H9 (cell line): ENCODE measurements around the gene GRID2IP. TPM values are rescaled to one million over a fixed set of nuclear protein-coding genes. Genes with fewer than 3 reads are reported as not detected.
"Not testable (repeated sequence)": the region's sequence is repeated elsewhere in the genome, so short reads cannot be mapped to it uniquely, and the experiment has no call there.

ENCODE experiments used
- DNase-seq: peaks from one replicate; pipeline ENCODE4 v3.0.0-alpha.2; 2017
- H2AFZ ChIP-seq: one replicate; pipeline ENCODE4 v1.6.1; 2013; ENCODE audit warnings: mild to moderate bottlenecking, low read length, control low read depth, moderate library complexity
- H2AK5ac ChIP-seq: 2 replicates; pipeline ENCODE4 v1.6.1; 2013; ENCODE audit warnings: low read length, control low read depth, mixed read lengths; ENCODE audit not compliant: insufficient read length
- H2BK120ac ChIP-seq: one replicate; pipeline ENCODE4 v1.6.1; 2013; ENCODE audit warnings: low read depth, mild to moderate bottlenecking, low read length, control low read depth, inconsistent platforms; ENCODE audit not compliant: poor library complexity, severe bottlenecking
- H2BK12ac ChIP-seq: 2 replicates; pipeline ENCODE4 v1.6.1; 2013; ENCODE audit warnings: low read length, control low read depth, mixed read lengths, low read depth; ENCODE audit not compliant: insufficient read length
- H2BK15ac ChIP-seq: 2 replicates; pipeline ENCODE4 v1.6.1; 2013; ENCODE audit warnings: low read depth, low read length, control low read depth
- H2BK20ac ChIP-seq: one replicate; pipeline ENCODE4 v1.6.1; 2013; ENCODE audit warnings: low read depth, mild to moderate bottlenecking, low read length, control low read depth, inconsistent platforms; ENCODE audit not compliant: poor library complexity, severe bottlenecking
- H2BK5ac ChIP-seq: 2 replicates; pipeline ENCODE4 v1.6.1; 2013; ENCODE audit warnings: low read length, control low read depth, mixed read lengths; ENCODE audit not compliant: insufficient read length
- H3K14ac ChIP-seq: 2 replicates; pipeline ENCODE4 v1.6.1; 2013; ENCODE audit warnings: low read length, control low read depth; ENCODE audit not compliant: insufficient read depth
- H3K18ac ChIP-seq: 2 replicates; pipeline ENCODE4 v1.6.1; 2013; ENCODE audit warnings: low read depth, mild to moderate bottlenecking, mixed read lengths, low read length, control low read depth; ENCODE audit not compliant: insufficient read length
- H3K23ac ChIP-seq: 2 replicates; pipeline ENCODE4 v1.6.1; 2013; ENCODE audit warnings: low read length, control low read depth, mixed read lengths, low read depth; ENCODE audit not compliant: insufficient read length
- H3K23me2 ChIP-seq: 2 replicates; pipeline ENCODE4 v1.6.1; 2013; ENCODE audit warnings: low read depth, mild to moderate bottlenecking, mixed read lengths, low read length, control low read depth; ENCODE audit not compliant: insufficient read length, poor library complexity, severe bottlenecking
- H3K27ac ChIP-seq: 2 replicates; pipeline ENCODE4 v1.5.1; 2013; ENCODE audit warnings: low read length, control low read depth, mixed read lengths, low read depth; ENCODE audit not compliant: insufficient read length
- H3K27me3 ChIP-seq: 2 replicates; pipeline ENCODE4 v1.6.1; 2013; ENCODE audit warnings: low read length, control low read depth, inconsistent platforms; ENCODE audit not compliant: insufficient read depth
- H3K4ac ChIP-seq: 2 replicates; pipeline ENCODE4 v1.6.1; 2013; ENCODE audit warnings: low read depth, mild to moderate bottlenecking, control low read depth, inconsistent platforms, low read length, moderate library complexity
- H3K4me1 ChIP-seq: 2 replicates; pipeline ENCODE4 v1.6.1; 2013; ENCODE audit warnings: low read length, control low read depth, inconsistent platforms; ENCODE audit not compliant: insufficient read depth
- H3K4me2 ChIP-seq: 2 replicates; pipeline ENCODE4 v1.6.1; 2013; ENCODE audit warnings: low read length, control low read depth, mixed read lengths; ENCODE audit not compliant: insufficient read length, insufficient read depth
- H3K56ac ChIP-seq: 2 replicates; pipeline ENCODE4 v1.6.1; 2013; ENCODE audit warnings: low read depth, mild to moderate bottlenecking, mixed read lengths, low read length, control low read depth; ENCODE audit not compliant: insufficient read length
- H3K79me1 ChIP-seq: 2 replicates; pipeline ENCODE4 v1.6.1; 2013; ENCODE audit warnings: low read depth, mild to moderate bottlenecking, moderate library complexity, low read length, control low read depth, inconsistent platforms; ENCODE audit not compliant: insufficient read depth, poor library complexity, severe bottlenecking
- H3K79me2 ChIP-seq: 2 replicates; pipeline ENCODE4 v1.6.1; 2013; ENCODE audit warnings: low read length, control low read depth, inconsistent platforms; ENCODE audit not compliant: insufficient read depth
- H3K9ac ChIP-seq: 2 replicates; pipeline ENCODE4 v1.6.1; 2013; ENCODE audit warnings: low read length, control low read depth, mixed read lengths; ENCODE audit not compliant: insufficient read length; ENCODE audit errors: extremely low read depth
- H3K9me3 ChIP-seq: one replicate; pipeline ENCODE4 v1.6.1; 2013; ENCODE audit warnings: low read depth, low read length, inconsistent platforms; ENCODE audit not compliant: control insufficient read depth
- H3T11ph ChIP-seq: one replicate; pipeline ENCODE4 v1.6.1; 2013; ENCODE audit warnings: mild to moderate bottlenecking, low read length, control low read depth, inconsistent platforms
- H4K20me1 ChIP-seq: one replicate; pipeline ENCODE4 v1.6.1; 2013; ENCODE audit not compliant: control insufficient read depth, insufficient read length, insufficient read depth
- H4K5ac ChIP-seq: 2 replicates; pipeline ENCODE4 v1.6.1; 2013; ENCODE audit warnings: low read depth, mild to moderate bottlenecking, mixed read lengths, low read length, control low read depth; ENCODE audit not compliant: insufficient read length
- H4K8ac ChIP-seq: replicated peaks from 2 replicates; pipeline ENCODE4 v1.6.1; 2013; ENCODE audit warnings: low read length, control low read depth, mixed read lengths, low read depth; ENCODE audit not compliant: insufficient read length
- H4K91ac ChIP-seq: 2 replicates; pipeline ENCODE4 v1.6.1; 2013; ENCODE audit warnings: low read depth, mild to moderate bottlenecking, moderate library complexity, mixed read lengths, low read length, control low read depth; ENCODE audit not compliant: insufficient read length
- H3K27ac Mint-ChIP-seq, 3 experiments: 2 replicates in 2 of 3; 3 replicates in 1 of 3; pipeline ENCODE4 v1.8.0; 2020 to 2021; ENCODE audit warnings: mixed read lengths in 3 of 3, mild to moderate bottlenecking in 1 of 3, moderate library complexity in 1 of 3
- H3K27me3 Mint-ChIP-seq: 2 replicates; pipeline ENCODE4 v1.8.0; 2021; ENCODE audit warnings: low read depth, mild to moderate bottlenecking, moderate library complexity, mixed read lengths
- H3K36me3 Mint-ChIP-seq, 3 experiments: 2 replicates in 2 of 3; 3 replicates in 1 of 3; pipeline ENCODE4 v1.8.0; 2020 to 2021; ENCODE audit warnings: low read depth in 3 of 3, mixed read lengths in 3 of 3; ENCODE audit not compliant: insufficient read depth in 1 of 3
- H3K4me1 Mint-ChIP-seq, 2 experiments: 2 replicates each; pipeline ENCODE4 v1.8.0; 2020; ENCODE audit warnings: mixed read lengths in 2 of 2
- H3K4me3 Mint-ChIP-seq, 2 experiments: 2 replicates in 1 of 2; 3 replicates in 1 of 2; pipeline ENCODE4 v1.8.0; 2020 to 2021; ENCODE audit warnings: mild to moderate bottlenecking in 2 of 2, mixed read lengths in 2 of 2, moderate library complexity in 1 of 2
- H3K9me3 Mint-ChIP-seq, 2 experiments: 2 replicates in 1 of 2; 3 replicates in 1 of 2; pipeline ENCODE4 v1.8.0; 2020; ENCODE audit warnings: mild to moderate bottlenecking in 2 of 2, mixed read lengths in 2 of 2, moderate library complexity in 1 of 2
- WGBS: extraction: QIAGEN DNeasy Blood & Tissue Kit; methylation state at CpG from one replicate; pipeline ENCODE4 v1.1.7; 2013; ENCODE audit warnings: missing lambda C conversion rate, low lambda C conversion rate, mixed read lengths; ENCODE audit not compliant: insufficient read length; ENCODE audit errors: extremely low coverage; 5-methylcytosine and 5-hydroxymethylcytosine counted together
- total RNA-seq: library from RNA; stranded (reverse); gene quantifications from 2 replicates; pipeline ENCODE4 v1.2.1, GENCODE V29; 2021
- TF ChIP-seq, protein P1 (sequence below): fragments of 200-600 bp; sonication (generic); conservative IDR thresholded peaks from 3 replicates; pipeline ENCODE4 v1.8.0; 2021; ENCODE audit warnings: antibody characterized with exemption, mild to moderate bottlenecking

GRID2IP gene
- total RNA-seq, 1 experiment from 2014 or later: 1.7 TPM

DNA sequence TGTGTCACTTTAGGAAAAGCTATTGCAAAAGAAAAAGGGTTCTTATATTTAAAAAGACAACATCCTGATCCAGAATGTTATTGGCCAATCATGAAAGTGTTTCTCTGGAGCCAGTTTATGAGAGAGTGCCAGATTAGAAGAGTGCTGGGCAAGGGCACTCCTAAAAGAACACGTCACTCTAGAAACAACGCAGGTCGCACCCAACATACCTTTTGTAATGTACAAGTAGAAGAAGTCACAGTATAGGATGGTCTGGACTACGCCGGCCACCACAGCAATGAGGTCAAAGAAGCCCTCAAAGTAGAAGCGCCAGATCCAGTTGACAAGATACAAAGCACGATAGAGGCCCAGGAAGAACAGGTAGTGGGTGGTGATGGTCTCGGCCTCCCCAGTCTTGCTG is 85.4 kb downstream of the GRID2IP start:
- no peak overlapping the region for H3K9ac ChIP-seq
- H2AK5ac ChIP-seq: no peak overlapping the region
- Mint-ChIP-seq H3K4me3 (no peak overlapping the region), H3K9me3 (peaks cover 24 to 28% of the 10 kb centered on the region in 2 experiments), H3K27me3 (no peaks in the 10 kb centered on the region), H3K27ac (no peak overlapping the region), H3K4me1 (no peaks in the 10 kb centered on the region), H3K36me3 (peaks cover 63 to 84% (median 68%) of the 10 kb centered on the region in 3 experiments)
- H2BK12ac ChIP-seq: no peak overlapping the region
- no peak overlapping the region for H3K4ac ChIP-seq
- no peak overlapping the region for H2BK5ac ChIP-seq
- H2BK20ac ChIP-seq: no peak overlapping the region
- H4K5ac ChIP-seq: no peak overlapping the region
- H3K4me1 ChIP-seq: no peaks in the 10 kb centered on the region
- no peak overlapping the region for H3K56ac ChIP-seq
- H4K8ac ChIP-seq: no peak overlapping the region
- H3K27me3 ChIP-seq: no peaks in the 10 kb centered on the region
- H4K20me1 ChIP-seq: no peaks in the 10 kb centered on the region
- TF ChIP-seq, protein P1, sequence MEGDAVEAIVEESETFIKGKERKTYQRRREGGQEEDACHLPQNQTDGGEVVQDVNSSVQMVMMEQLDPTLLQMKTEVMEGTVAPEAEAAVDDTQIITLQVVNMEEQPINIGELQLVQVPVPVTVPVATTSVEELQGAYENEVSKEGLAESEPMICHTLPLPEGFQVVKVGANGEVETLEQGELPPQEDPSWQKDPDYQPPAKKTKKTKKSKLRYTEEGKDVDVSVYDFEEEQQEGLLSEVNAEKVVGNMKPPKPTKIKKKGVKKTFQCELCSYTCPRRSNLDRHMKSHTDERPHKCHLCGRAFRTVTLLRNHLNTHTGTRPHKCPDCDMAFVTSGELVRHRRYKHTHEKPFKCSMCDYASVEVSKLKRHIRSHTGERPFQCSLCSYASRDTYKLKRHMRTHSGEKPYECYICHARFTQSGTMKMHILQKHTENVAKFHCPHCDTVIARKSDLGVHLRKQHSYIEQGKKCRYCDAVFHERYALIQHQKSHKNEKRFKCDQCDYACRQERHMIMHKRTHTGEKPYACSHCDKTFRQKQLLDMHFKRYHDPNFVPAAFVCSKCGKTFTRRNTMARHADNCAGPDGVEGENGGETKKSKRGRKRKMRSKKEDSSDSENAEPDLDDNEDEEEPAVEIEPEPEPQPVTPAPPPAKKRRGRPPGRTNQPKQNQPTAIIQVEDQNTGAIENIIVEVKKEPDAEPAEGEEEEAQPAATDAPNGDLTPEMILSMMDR: no peak
- H3K79me1 ChIP-seq: no peaks in the 10 kb centered on the region
- no peaks in the 10 kb centered on the region for H3K23me2 ChIP-seq
- H3K14ac ChIP-seq: no peak overlapping the region
- DNase-seq: no peak
- no CpG with 5 or more reads among the region's 8 CpGs for WGBS
- H3K4me2 ChIP-seq: no peak overlapping the region
- peaks cover 19% of the 10 kb centered on the region for H3K9me3 ChIP-seq
- H3K18ac ChIP-seq: no peak overlapping the region
- no peaks in the 10 kb centered on the region for H3K79me2 ChIP-seq
- H2AFZ ChIP-seq: no peak overlapping the region
- H3K23ac ChIP-seq: no peak overlapping the region
- H3K27ac ChIP-seq: no peak overlapping the region
- no peak overlapping the region for H3T11ph ChIP-seq
- H2BK120ac ChIP-seq: no peak overlapping the region
- no peak overlapping the region for H4K91ac ChIP-seq
- no peak overlapping the region for H2BK15ac ChIP-seq

DNA sequence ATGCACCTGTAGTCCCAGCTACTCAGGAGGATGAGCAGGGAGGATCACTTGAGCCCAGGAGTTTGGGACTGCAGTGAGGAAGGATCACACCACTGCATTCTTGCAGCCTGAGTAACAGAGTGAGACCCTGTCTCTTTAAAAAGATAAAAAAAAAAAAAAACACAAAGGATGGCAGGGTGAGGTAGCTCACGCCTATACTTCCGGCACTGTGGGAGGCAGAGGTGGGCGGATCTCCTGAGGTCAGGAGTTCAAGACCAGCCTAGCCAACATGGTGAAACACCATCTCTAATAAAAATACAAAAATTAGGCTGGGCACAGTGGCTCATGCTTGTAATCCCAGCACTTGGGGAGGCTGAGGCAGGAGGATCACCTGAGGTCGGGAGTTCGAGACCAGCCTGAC is 87.7 kb downstream of the GRID2IP start:
- not testable (repeated sequence) for H3T11ph ChIP-seq, H2BK15ac ChIP-seq, H3K27ac Mint-ChIP-seq, H3K14ac ChIP-seq, H3K4me3 Mint-ChIP-seq, H2BK12ac ChIP-seq, H3K27me3 Mint-ChIP-seq, H4K91ac ChIP-seq, H3K27ac ChIP-seq, H3K9ac ChIP-seq, H3K79me2 ChIP-seq, H3K4me2 ChIP-seq, H2AK5ac ChIP-seq, H3K56ac ChIP-seq, H3K27me3 ChIP-seq, H3K4ac ChIP-seq, H4K8ac ChIP-seq, H3K23ac ChIP-seq, H3K18ac ChIP-seq, H2BK20ac ChIP-seq, H3K23me2 ChIP-seq, H2BK120ac ChIP-seq, DNase-seq, H2AFZ ChIP-seq, H4K5ac ChIP-seq, H3K79me1 ChIP-seq, H4K20me1 ChIP-seq, H3K4me1 ChIP-seq, H3K4me1 Mint-ChIP-seq, H2BK5ac ChIP-seq
- peaks cover 45 to 68% (median 48%) of the 10 kb centered on the region in 3 experiments for H3K36me3 Mint-ChIP-seq
- no CpG with 5 or more reads among the region's 5 CpGs for WGBS
- peaks cover 19% of the 10 kb centered on the region for H3K9me3 ChIP-seq
- H3K9me3 Mint-ChIP-seq: peaks cover 24 to 28% of the 10 kb centered on the region in 2 experiments
